Measurements from ENCODE around the gene ZDHHC1.

ZDHHC1 gene

GRCh38 chr16:67449336-67449735 is 33.1 kb upstream of the ZDHHC1 start:
- FAIRE-seq = no peak

GRCh38 chr16:67448580-67448979 is 32.3 kb upstream of the ZDHHC1 start:
- DNase-seq (ENCODE audit: insufficient read length, low spot score) (no peak), FAIRE-seq (no peak)

More at GRCh38 chr16:67449336-67449735, 33.1 kb upstream of the ZDHHC1 start:
- no peak for DNase-seq (ENCODE audit: insufficient read length, low spot score)

- DNase-seq (ENCODE audit: insufficient read length, low spot score) (peak; percentile 48), FAIRE-seq (peak; percentile 9)
These were observed 31.3 kb upstream of the ZDHHC1 start for GRCh38 chr16:67447508-67448076.

DNA sequence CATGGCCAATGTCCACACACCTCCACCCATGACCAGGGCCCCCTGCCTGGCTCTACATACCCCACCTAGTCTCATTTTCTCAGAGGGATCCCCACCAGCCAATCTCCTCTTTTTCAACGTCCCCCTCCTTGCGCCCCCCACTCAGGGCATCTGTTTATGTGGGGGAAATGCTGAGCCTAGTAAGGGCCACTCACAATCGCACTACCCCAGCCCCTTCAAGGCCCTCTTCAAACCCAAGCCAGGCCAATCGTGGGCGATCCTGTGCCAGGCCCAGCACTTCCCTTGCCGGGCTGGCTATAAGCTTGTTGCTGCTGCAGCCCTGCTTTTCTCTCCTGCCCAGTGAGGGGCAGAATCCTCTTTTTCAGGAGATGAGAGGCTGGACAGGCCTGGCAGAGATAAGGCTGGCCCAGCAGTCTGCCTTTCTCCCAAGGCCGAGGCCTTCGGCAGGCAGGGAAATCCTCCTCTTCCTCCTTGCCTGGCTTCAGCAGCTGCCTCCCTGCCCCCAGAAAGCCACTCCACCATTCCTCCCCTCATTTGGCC is 30.8 kb upstream of the ZDHHC1 start:
- DNase-seq (ENCODE audit: insufficient read length, low spot score) = no peak
- FAIRE-seq = no peak

GRCh38 chr16:67445913-67446907 is 29.9 kb upstream of the ZDHHC1 start:
- FAIRE-seq (no peak), DNase-seq (ENCODE audit: insufficient read length, low spot score) (no peak)

- FAIRE-seq = no peak
- no peak for DNase-seq (ENCODE audit: insufficient read length, low spot score)
These were observed 29.2 kb upstream of the ZDHHC1 start for GRCh38 chr16:67445441-67445912.

- DNase-seq (ENCODE audit: insufficient read length, low spot score) (no peak), FAIRE-seq (no peak)
These were observed 28.8 kb upstream of the ZDHHC1 start for GRCh38 chr16:67445126-67445426.

GRCh38 chr16:67444259-67445125 is 28.2 kb upstream of the ZDHHC1 start:
- peak; percentile 58 for FAIRE-seq

DNA sequence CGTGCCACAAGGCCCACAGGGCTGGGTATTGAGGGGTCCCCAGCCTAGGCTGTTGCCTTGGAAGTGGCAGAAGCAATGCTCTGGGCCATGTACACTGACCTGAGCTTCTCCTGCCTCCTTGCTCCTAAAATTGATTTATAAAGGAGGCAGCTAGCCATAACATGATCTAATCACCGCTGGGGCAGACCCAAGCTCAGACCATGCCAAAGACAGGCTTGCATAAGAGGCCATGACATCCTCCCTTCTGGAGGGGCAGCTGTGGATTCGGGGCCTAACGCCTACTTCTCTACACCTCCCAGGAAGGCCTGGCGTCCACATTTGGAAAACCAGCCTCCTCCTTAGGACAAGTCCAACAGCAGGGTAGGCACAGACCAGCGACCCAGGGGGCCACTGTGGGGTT is 27.0 kb upstream of the ZDHHC1 start:
- FAIRE-seq = no peak
- DNase-seq (ENCODE audit: insufficient read length, low spot score) = no peak

More at GRCh38 chr16:67444259-67445125, 28.2 kb upstream of the ZDHHC1 start:
- DNase-seq (ENCODE audit: insufficient read length, low spot score) = no peak

DNA sequence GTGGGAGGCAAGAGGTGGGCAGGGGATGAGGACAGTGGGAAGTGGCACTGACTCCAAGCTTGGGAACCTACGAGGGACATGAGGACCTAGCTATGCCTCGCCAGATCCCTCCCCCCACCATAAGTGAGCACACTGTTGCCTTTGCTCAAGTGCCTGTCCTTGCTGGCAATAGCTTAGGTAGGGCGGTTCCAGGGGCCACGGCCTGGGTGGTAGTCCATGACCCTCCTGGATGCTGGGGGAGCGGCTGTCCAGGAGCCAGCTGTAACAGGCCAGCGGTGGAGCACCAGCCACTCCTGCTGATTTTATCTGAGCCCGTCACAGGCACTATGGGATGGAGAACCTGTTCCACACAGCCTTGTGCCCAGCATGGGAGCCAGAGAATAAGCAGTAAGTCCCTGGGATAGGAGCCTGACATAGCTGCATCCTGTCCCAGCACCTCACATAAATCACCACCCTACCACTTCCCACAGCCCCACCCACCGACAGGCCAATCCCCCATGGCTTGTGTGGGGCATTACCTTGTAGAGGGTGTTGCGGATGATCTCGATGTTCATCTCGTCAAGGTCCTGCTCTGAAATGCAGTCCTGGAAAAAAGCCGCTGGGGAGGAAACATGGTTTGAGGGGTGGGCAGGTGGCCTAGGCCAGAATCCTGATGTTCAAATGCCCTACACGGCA is 26.4 kb upstream of the ZDHHC1 start:
- no peak for FAIRE-seq
- no peak for DNase-seq (ENCODE audit: insufficient read length, low spot score)

GRCh38 chr16:67441907-67442306 is 25.6 kb upstream of the ZDHHC1 start:
- no peak for FAIRE-seq

GRCh38 chr16:67441271-67441753 is 25.0 kb upstream of the ZDHHC1 start:
- DNase-seq (ENCODE audit: insufficient read length, low spot score) (no peak), FAIRE-seq (peak; percentile 52)

More at GRCh38 chr16:67441907-67442306, 25.6 kb upstream of the ZDHHC1 start:
- DNase-seq (ENCODE audit: insufficient read length, low spot score) = no peak

DNA sequence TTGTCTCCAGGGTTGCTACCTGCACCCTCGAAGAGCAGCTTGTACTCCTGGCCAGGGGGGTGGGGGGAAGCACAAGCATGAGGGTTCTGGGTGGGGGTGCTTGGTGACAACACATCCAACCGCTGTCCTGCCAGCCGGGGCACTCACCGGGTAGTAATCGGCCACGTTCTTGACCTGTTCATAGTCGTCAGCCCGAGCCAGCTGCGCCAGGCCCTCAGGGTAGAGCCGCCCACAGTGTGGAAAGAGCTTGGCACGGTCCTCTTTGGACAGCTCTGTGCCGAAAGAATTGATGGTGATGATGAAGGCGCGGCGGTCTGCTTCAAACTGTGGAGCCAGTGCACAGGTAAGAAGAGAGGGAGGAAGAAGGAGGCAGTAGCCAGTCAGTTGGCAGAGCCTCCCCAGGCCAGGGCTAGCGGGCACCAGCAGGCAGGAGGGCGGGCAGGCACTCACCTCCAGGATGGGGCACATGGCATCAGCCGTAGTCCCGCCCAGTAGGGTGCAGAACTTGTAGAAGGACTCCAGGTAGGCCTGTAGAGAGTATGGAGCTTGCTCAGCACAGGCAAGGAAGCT is 22.6 kb upstream of the ZDHHC1 start:
- DNase-seq (ENCODE audit: insufficient read length, low spot score) (no peak), FAIRE-seq (no peak)

GRCh38 chr16:67438098-67438791 is 22.0 kb upstream of the ZDHHC1 start:
- FAIRE-seq = peak; percentile 63
- no peak for DNase-seq (ENCODE audit: insufficient read length, low spot score)

GRCh38 chr16:67437513-67437912 is 21.2 kb upstream of the ZDHHC1 start:
- DNase-seq (ENCODE audit: insufficient read length, low spot score) (no peak), FAIRE-seq (no peak)

DNA sequence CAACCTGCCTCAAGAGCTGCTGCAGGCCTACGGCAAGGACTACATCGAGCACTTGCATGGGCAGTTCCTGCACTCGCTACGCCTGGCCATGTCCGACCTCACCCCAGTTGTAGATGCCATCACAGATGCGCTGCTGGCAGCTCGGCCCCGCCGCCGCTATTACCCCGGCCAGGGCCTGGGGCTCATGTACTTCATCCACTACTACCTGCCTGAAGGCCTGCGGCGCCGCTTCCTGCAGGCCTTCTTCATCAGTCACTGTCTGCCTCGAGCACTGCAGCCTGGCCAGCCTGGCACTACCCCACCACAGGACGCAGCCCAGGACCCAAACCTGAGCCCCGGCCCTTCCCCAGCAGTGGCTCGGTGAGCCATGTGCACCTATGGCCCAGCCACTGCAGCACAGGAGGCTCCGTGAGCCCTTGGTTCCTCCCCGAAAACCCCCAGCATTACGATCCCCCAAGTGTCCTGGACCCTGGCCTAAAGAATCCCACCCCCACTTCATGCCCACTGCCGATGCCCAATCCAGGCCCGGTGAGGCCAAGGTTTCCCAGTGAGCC is 20.4 kb upstream of the ZDHHC1 start:
- FAIRE-seq (no peak), DNase-seq (ENCODE audit: insufficient read length, low spot score) (no peak)

GRCh38 chr16:67435758-67436164 is 19.5 kb upstream of the ZDHHC1 start:
- no peak for FAIRE-seq
- no peak for DNase-seq (ENCODE audit: insufficient read length, low spot score)

DNA sequence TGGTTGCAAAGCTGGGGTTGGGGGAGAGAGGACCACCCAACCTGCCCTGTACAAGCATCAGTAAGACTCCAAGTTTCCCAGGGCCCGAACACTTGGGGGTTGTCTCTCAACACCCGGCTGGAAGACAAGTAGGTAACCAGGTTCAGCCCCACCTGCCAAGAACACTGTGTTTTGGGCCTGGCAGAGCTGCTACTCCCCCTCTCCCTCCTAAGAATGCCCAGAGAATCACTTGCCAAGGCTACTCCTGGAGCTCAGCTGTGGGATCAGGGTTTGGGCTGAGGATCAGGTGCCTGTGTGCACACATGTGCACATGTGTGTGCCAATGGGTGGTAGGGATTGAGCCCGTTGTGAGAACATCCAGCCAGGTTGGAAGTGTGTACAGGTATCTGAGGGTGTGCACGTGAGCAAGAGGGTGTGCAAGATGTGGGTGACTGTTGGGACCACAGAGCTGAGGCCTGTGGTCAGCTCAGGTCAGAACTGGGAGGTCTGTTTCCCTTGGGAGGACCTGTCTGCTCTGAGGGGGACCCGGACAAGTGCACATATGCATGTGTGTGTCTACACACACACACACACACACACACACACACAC is 16.9 kb upstream of the ZDHHC1 start:
- FAIRE-seq = peak; percentile 79
- DNase-seq (ENCODE audit: insufficient read length, low spot score) = no peak
